Activated CD4-positive, alpha-beta T cell treated with anti-CD3 and anti-CD28 coated beads, Interleukin-10, Interleukin-2, amounts not matched to agents 100 ng/mL and 50 ng/mL, durations not matched to agents 16 hours and 8 hours (primary cell): ENCODE measurements around the gene PDE5A.
"Not testable (repeated sequence)": the region's sequence is repeated elsewhere in the genome, so short reads cannot be mapped to it uniquely, and the experiment has no call there.

Experiments
- DNase-seq: peaks from one replicate; pipeline ENCODE4 v3.0.0-alpha.2; 2020

PDE5A gene

GRCh38 chr4:119517361-119518229 is 111.0 kb downstream of the PDE5A start:
- no peak for DNase-seq

- no peak for DNase-seq
These were observed 116.2 kb downstream of the PDE5A start for GRCh38 chr4:119512398-119512797.

- DNase-seq = no peak
These were observed 118.0 kb downstream of the PDE5A start for GRCh38 chr4:119510395-119511149.

- no peak for DNase-seq
These were observed 120.3 kb downstream of the PDE5A start for GRCh38 chr4:119508281-119508680.

GRCh38 chr4:119506806-119507205 is 121.8 kb downstream of the PDE5A start:
- no peak for DNase-seq

- DNase-seq = no peak
These were observed 124.0 kb downstream of the PDE5A start for GRCh38 chr4:119504616-119505015.

GRCh38 chr4:119501740-119502139 is 126.9 kb downstream of the PDE5A start:
- DNase-seq = no peak

GRCh38 chr4:119498527-119498926 is 130.1 kb downstream of the PDE5A start:
- DNase-seq = no peak

- DNase-seq = no peak
These were observed 134.7 kb downstream of the PDE5A start for GRCh38 chr4:119493886-119494285.

GRCh38 chr4:119493419-119493818 is 135.2 kb downstream of the PDE5A start:
- DNase-seq = no peak

- no peak for DNase-seq
These were observed 138.3 kb downstream of the PDE5A start for GRCh38 chr4:119490335-119490734.

- no peak for DNase-seq
These were observed 139.3 kb downstream of the PDE5A start for GRCh38 chr4:119489305-119489704.

- DNase-seq = no peak
These were observed 148.3 kb downstream of the PDE5A start for GRCh38 chr4:119480331-119480730.

GRCh38 chr4:119479835-119480234 is 148.8 kb downstream of the PDE5A start:
- DNase-seq = no peak

GRCh38 chr4:119479180-119479808 is 149.3 kb downstream of the PDE5A start:
- no peak for DNase-seq

- no peak for DNase-seq
These were observed 150.0 kb downstream of the PDE5A start for GRCh38 chr4:119478446-119479179.

- DNase-seq = no peak
These were observed 151.1 kb downstream of the PDE5A start for GRCh38 chr4:119477412-119478053.

- no peak for DNase-seq
These were observed 157.3 kb downstream of the PDE5A start for GRCh38 chr4:119471259-119471658.

GRCh38 chr4:119470737-119471063 is 157.9 kb downstream of the PDE5A start:
- not testable (repeated sequence) for DNase-seq

GRCh38 chr4:119470021-119470736 is 158.4 kb downstream of the PDE5A start:
- DNase-seq = peak; percentile 35

GRCh38 chr4:119469039-119469438 is 159.6 kb downstream of the PDE5A start:
- not testable (repeated sequence) for DNase-seq

- peak; percentile 18 for DNase-seq
These were observed 165.9 kb downstream of the PDE5A start for GRCh38 chr4:119462733-119463132.
